ES-I3 (cell line): ENCODE data around the gene SHC1.

Source experiments
- H3K36me3 ChIP-seq: 2 replicates; pipeline ENCODE4 v1.6.1; 2013; ENCODE audit warnings: mild to moderate bottlenecking, low read length, control low read depth, moderate library complexity; ENCODE audit not compliant: insufficient read depth
- H3K4me1 ChIP-seq: 2 replicates; pipeline ENCODE4 v1.6.1; 2013; ENCODE audit warnings: mild to moderate bottlenecking, control low read depth, low read length; ENCODE audit not compliant: insufficient read depth
- H3K9ac ChIP-seq: 2 replicates; pipeline ENCODE4 v1.6.1; 2013; ENCODE audit warnings: low read depth, mild to moderate bottlenecking, low read length, moderate library complexity
- H3K9me3 ChIP-seq: 2 replicates; pipeline ENCODE4 v1.6.1; 2013; ENCODE audit warnings: mild to moderate bottlenecking, low read length, moderate library complexity; ENCODE audit not compliant: control insufficient read depth, insufficient read depth

Gene SHC1

DNA sequence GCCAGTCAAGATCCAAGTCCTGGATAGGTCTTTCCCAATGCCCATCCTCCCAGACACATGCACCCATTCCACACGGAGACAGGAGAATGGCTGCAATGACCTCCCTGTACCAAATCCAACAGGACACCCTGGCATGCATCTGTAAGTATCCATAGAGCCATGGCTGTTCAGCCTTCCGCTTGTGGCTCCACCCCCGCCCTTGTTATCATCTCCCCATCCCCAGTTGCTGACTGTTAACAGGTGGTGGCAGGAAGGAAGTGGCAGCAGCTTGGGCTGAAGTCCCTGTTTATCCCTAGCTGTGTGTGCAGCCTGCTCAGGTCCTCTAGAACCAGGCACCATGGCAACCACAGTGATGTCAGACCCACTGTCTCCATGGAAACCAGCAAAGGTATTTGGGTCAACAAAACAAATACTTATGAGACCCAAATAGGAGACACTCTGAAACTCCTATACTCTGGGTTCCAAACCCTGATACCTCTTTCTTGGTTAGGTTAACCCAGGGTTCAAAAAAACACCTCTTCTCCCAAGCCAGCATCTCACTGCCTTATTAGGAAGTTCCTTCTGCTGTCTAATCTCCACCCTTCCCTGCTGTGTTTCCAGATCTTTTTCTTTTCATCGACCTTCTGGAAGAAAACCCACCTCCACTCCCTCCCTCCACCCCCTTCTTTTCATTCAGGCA is 15.4 kb downstream of the SHC1 start:
- Histone ChIP-seq H3K9ac (peak overlapping the region; percentile 64), H3K9me3 (no peaks in the 10 kb centered on the region), H3K36me3 (no peaks in the 10 kb centered on the region), H3K4me1 (peaks cover 12% of the 10 kb centered on the region)

DNA sequence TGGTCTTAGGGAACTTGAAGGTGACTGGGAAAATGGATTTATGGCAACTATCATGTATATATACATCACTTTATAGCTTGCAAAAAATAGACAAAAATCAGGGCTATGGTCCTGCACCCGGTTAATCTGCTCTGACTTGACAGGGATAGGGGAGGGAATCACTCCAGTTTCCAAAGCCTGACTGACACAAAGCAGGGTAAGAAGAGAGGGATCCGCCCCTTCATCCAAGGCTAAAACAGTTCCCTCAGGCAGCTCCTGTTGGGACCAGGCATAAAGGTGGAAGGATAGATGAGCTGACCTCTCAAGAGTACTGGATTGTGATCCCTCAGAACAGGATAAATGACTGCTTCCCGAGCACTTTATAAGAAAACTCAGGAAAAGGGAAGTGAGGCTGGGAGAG is 16.0 kb downstream of the SHC1 start:
- Histone ChIP-seq H3K9ac (no peak overlapping the region), H3K4me1 (peaks cover 12% of the 10 kb centered on the region), H3K36me3 (no peaks in the 10 kb centered on the region), H3K9me3 (no peaks in the 10 kb centered on the region)

DNA sequence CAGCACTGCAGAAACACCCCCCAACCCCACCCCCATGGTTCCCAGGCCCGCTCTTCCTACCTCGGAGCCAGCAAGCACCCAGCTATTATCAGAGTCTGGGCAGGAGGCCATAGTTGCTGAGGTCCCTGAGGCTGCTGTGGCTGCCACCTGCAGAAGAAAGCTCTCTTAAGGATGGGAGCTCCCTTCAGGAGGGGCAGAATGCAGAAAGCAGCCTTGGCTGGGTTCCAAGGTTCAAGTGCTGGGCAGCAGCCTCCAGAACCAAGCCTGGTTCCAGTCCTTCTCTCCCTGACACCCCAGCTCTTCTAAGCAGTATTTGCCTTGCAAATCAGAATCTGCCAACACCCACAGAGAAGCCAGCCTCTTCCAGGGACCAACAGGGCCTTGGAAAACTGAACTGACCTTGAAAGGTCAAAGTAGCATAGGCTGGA is 16.9 kb downstream of the SHC1 start:
- H3K4me1 ChIP-seq, result peaks cover 12% of the 10 kb centered on the region

DNA sequence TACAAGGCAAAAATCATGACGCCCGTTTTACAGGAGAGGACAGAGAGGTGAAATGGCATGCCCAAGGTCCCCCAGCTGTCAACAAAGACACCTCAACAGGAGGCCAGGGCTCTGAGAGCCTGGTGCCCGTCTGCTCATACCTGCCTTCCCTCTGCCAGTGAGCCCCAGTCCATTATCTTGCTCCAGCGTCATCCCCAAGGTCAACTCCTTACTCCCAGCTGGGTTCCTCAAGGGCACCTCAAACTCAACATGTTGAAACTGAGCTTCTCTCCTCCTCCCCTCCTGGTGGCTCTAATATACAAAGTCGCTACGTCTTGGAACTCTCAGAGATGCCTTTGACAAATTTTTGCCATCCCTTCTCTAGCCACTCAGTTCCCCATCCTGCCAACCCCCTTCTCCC is 17.9 kb downstream of the SHC1 start:
- Histone ChIP-seq H3K9me3 (no peaks in the 10 kb centered on the region), H3K4me1 (peaks cover 12% of the 10 kb centered on the region), H3K36me3 (no peaks in the 10 kb centered on the region), H3K9ac (no peak overlapping the region)

More for the DNA sequence above, 16.9 kb downstream of the SHC1 start:
- H3K9ac ChIP-seq, result no peak overlapping the region
- no peaks in the 10 kb centered on the region for H3K9me3 ChIP-seq
- H3K36me3 ChIP-seq, result no peaks in the 10 kb centered on the region

DNA sequence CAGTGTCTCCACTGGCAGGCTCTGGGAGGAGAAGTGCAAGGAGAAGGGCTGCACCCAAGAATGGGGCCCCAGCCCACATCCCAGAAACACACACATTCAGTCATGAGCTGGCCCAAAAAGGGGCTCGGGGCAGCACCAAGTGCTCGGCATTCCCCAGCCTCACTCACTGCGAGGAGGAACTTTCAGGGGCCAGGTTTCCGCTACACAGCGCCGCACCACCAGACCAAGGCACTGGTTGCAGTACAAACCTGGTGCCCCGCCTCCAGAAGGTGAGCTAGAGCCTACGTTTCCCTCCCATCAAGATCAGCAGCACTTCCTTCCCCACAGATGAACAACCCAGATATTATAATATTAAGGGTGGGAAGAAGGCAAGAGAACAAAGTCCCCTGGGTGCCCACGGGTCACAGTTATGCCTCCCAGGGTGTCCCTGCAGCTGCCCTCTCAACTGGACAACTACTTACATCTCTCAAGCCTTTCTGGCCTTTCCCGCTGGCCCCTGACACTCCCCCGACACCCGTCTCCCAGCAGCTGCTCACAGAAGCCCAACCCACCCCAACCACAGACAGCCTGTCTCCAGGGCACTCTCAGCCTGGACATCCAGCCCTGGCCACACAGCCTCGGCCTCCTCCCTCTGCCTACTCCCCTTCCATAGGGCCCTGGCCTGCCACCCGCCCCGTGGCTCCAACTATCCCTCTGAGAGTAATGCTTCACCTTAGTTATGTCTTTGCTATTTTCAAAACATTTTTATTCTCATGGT is 18.5 kb downstream of the SHC1 start:
- no peaks in the 10 kb centered on the region for H3K36me3 ChIP-seq
- H3K9ac ChIP-seq, result no peak overlapping the region
- H3K4me1 ChIP-seq, result peaks cover 9% of the 10 kb centered on the region

DNA sequence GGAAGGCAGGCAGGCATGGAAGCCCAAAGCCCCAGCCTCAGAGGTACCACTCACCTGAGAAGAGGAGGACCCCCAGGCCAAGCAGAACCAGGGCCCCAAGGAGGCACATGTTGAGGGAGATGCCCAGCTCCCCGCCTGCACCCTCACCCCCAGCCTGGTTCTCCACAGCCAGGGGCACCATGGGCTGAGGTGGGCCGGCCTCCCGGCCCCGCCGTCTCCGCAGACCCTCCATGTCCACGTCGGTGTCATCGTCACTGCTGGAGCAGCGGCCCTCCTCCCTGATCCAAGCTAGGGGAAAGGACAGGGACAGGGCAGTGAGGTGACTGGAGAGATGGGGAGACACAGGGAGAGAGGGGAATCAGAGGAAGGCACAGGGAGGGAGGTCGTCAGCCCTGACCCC is 22.5 kb downstream of the SHC1 start:
- Histone ChIP-seq H3K9ac (no peak overlapping the region), H3K36me3 (no peaks in the 10 kb centered on the region), H3K9me3 (no peaks in the 10 kb centered on the region), H3K4me1 (no peaks in the 10 kb centered on the region)

More for the DNA sequence above, 18.5 kb downstream of the SHC1 start:
- no peaks in the 10 kb centered on the region for H3K9me3 ChIP-seq

DNA sequence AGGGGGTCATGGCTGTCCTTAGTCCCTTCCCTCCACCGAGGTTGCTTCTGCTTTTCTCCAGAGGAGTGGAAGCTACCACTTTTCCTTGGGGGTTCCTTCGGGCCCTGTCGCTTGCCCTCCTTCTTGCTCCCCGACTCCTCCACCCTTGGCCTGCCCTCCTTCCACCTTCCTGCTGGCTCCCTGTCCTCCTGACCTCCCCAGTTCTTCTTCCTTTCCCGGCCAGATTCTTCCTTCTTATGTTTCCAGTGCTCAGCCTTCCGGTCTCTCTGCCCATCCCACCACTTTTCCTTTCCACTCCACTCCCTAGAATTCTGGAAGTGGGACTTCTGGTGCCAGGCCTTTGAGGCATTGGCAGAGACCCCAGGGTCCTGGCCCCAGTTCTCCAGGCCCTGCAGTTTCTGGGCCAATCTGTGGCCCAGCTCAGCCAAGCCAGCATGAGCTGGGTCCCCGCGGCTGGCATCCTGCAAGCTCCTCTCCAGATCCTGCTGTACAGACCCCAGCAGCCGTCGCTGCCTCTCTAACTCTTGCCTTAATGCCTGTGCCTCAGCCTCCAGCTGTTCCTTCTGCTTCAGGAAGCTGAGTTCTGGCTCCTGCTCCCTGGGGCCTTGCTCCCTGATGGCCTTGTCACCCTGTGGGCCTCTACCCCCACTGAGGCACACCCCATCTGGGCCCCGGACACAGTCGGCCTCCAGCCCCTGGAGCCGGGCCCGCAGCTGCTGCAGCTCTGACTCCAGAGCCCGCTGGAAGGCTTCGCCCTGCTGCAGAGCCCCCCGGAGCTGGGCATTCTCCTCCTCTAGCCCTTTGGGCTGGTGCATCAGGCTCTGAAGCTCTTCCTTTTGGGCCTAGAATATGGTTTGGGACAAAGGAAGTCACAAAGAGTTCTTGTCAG is 24.3 kb downstream of the SHC1 start:
- peaks cover 2% of the 10 kb centered on the region; the same call in 1 of the 2 replicates for H3K4me1 ChIP-seq
- no peaks in the 10 kb centered on the region for H3K36me3 ChIP-seq
- H3K9me3 ChIP-seq, result no peaks in the 10 kb centered on the region
- no peak overlapping the region for H3K9ac ChIP-seq

DNA sequence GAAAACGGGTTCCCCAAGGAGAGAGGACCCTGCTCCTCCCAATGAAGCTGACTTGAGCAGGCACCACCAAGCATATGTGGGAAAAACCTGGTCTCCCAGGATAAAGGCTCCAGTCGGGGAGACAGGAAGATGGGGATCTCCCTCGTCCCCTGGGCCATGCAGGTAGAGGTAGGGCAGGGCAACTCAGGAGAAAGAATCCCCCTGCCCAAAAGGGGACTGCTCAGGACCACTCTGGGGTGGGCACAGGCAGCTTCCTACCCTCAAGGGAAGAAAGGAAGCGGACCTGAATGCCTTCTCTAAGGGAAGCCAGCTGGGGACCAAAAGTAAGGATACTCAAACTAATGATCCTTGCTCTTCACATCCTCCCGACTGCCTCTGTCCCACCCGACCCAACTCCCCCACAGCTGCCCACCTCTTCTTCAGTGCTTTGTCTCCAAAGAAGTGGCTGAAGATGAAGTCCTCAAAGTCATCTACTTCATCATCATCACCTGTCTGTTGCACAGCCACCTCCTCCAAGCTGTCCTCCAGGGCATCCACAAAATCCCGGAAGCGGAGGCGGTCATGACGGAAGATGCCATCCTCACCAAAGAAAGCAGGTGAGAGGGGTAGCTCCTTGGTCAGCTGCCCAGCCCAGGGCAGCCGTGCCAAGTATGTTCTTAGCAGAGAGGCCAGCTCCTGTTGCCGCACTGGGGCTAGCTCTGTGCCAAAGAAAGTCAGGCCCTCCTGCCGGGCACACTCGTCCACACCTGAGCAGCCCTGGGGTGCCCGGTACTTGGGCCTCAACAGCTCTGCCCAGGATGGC is 25.2 kb downstream of the SHC1 start:
- H3K9ac ChIP-seq, result no peak overlapping the region
- H3K4me1 ChIP-seq, result peaks cover 10% of the 10 kb centered on the region
- H3K9me3 ChIP-seq, result no peaks in the 10 kb centered on the region
- no peaks in the 10 kb centered on the region for H3K36me3 ChIP-seq

DNA sequence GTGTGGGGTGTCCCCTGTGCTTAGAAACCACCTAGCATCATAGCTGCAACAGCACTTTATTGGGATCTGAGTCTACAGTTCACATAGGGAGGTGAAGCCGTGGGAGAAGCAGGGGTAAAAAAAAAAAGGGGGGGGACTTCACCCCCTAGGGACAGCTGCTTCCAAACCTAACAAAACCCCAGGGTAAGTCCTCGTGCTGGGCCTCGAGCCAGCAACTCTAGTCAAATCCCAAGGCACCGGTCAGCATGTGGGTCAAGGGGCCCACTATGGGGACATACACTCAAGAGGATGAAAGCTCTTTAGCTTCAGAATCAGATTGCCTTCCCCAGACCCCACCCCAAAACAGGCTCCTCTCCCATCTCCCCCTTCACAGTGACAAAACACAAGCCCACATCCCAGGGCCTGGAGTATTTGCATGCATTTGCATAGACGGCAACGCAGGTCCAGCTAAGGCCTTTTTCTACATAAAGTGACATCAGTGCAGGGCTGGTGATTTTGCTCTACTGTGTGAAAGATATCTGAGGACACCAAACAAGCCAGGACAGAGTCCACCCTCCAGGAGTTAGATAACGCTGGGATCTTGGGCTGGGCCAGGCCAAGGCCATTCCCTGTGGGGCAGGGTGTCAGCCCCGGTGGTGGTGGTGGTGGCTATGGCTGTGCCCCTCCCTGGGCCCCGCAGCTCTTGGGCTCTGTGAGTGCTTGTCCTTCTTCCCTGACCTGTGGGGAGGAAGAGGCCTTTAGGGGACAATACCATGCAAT is 26.0 kb downstream of the SHC1 start:
- Histone ChIP-seq H3K4me1 (peaks cover 14% of the 10 kb centered on the region), H3K9me3 (no peaks in the 10 kb centered on the region), H3K9ac (no peak overlapping the region), H3K36me3 (no peaks in the 10 kb centered on the region)

DNA sequence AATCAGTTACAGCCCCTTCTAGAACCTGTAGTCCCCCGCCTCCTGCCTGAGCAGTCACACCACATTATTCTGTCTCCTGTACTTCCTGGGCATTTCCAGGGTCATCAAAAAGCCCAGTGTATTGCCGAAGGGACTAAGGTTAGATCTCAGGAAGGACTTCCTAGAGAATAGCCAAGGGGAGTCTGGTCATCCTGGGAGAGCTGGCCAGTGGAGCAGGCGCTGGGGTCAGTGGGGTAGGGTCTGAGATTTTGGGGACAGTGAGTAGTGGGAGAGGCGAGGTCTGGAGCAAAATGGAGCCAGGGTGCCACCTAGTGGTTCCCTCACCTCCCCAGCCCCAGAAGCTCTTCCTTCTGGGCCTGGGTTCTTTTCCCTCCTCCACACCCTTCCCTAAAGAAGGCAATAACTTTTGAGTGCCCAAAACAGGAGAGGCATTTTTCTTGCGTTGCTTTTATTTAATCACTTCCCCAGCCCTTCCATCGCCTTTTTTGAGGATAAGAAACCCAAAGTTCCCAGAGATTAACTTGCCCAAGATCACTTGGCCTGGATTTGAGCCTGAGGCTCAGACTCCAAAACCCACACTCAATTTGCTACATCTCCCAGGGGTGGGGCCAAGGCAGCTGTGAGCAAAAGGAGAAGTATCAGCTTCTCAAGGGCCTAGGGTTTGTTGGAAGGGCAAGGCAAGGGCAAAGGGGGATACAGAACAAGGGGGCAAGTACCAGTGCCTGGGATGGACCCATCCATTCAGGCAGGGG is 26.7 kb downstream of the SHC1 start:
- no peak overlapping the region for H3K9ac ChIP-seq
- no peaks in the 10 kb centered on the region for H3K9me3 ChIP-seq
- H3K4me1 ChIP-seq, result peaks cover 14% of the 10 kb centered on the region
- H3K36me3 ChIP-seq, result no peaks in the 10 kb centered on the region

DNA sequence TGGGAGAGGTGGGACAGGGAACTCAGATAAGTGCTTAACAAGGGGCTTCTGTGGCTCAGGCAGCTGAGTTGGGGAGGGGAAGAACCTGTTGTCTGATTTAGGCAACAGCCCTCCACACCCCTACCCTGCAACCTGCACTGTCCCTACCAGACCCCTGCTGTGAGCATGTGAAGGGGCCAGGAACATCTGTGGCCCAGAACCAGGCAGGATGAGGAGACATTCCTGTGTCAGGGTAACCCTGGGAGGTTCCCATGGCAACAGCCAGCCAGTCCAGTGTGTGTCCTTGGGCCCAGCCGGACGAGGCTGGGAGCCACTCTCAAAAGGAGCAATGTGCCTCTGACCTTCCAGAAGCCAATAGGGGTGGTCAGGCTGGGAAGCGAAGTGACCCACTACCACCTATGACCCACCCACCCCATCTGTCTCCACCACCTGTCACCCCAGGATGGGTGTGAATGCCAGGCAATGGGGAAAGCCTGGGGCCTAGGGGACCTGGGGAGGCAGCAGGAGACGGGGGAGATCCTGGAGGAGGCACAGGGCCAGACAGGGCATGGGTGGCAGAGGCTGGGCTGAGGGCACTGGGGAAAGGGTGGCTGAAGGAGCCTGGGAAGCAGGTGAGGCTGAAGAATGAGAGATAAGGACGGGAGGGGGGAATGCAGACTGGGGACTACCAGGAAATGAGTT is 29.1 kb downstream of the SHC1 start:
- Histone ChIP-seq H3K4me1 (peaks cover 14% of the 10 kb centered on the region), H3K36me3 (no peaks in the 10 kb centered on the region), H3K9ac (no peak overlapping the region), H3K9me3 (no peaks in the 10 kb centered on the region)

DNA sequence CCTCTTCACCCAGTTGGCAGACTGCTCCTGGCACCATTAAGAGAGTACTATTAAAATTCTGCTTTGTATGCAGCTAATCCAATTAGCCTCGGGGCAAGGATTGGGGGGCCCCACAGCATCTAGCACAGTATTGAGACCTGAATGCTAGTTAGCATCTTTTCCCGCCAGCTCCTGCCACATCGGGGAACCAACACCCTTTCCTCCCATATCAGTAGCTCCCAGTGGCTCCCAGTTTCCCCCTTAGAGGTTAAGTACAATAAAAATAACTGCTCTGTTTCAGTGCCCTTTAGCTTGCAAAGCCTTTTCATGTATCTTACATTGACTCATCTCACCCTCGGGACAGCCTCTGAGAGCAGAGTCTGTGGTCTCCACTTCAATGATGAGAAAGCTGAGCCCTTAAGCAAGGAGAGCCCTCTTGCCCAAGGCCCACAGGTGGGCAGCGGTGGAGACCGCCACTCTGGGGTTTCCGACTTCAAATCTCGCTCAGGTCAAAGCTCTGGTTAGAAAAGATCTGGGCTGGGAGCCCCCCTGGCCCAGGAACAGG is 29.8 kb downstream of the SHC1 start:
- H3K36me3 ChIP-seq, result no peaks in the 10 kb centered on the region
- H3K4me1 ChIP-seq, result peaks cover 14% of the 10 kb centered on the region
- no peaks in the 10 kb centered on the region for H3K9me3 ChIP-seq
- H3K9ac ChIP-seq, result no peak overlapping the region
